Renal pelvis (tissue), 12 donors: ENCODE data around the gene OR5B21. TPM values are rescaled to one million over a fixed set of nuclear protein-coding genes. Genes with fewer than 3 reads are reported as not detected.
A peak's percentile ranks its signal among the peaks of the same experiment; 100 is the strongest.

Source experiments
- DNase-seq: peaks from one replicate; pipeline ENCODE4 v3.0.0-alpha.2; 2013
- long read RNA-seq, 16 experiments: transcript quantifications; one replicate each; lab custom pipeline, GENCODE V29; 2026
- polyA plus RNA-seq, 3 donors: library from polyadenylated mRNA; unstranded; fragments of 120-200 nt; gene quantifications; one replicate each; pipeline ENCODE4 v1.2.1, GENCODE V29; 2013; ENCODE audit not compliant: insufficient read length in 3 of 3

The OR5B21 gene
- not detected for polyA plus RNA-seq
- long read RNA-seq, donor 1, result 0 reads
- long read RNA-seq, donor 2, result 0 reads
- long read RNA-seq, donor 3, result 0 reads
- long read RNA-seq, donor 4, result 0 reads
- long read RNA-seq, donor 5, result 0 reads
- long read RNA-seq, donor 6, result 0 reads
- long read RNA-seq, donor 7, result 0 reads
- long read RNA-seq, donor 8, result 0 reads
- long read RNA-seq, donor 9, result 0 reads
- long read RNA-seq, donor 10, result 0 reads
- long read RNA-seq, donor 11, result 0 reads
- long read RNA-seq, donor 12, result 0 reads
- long read RNA-seq, donor 13, result 0 reads
- long read RNA-seq, donor 14, result 0 reads
- long read RNA-seq, donor 15, result 0 reads
- long read RNA-seq, donor 16, result 0 reads

GRCh38 chr11:58508005-58508404 lies at the start of gene OR5B21:
Gene OR5B21, minus strand, starts transcription at chr11:58508105. Its CDS starts 0 bp downstream, at chr11:58508105.
- no peak for DNase-seq

GRCh38 chr11:58549644-58550043 lies 41.7 kb upstream of the OR5B21 start:
- no peak for DNase-seq

GRCh38 chr11:58546841-58547240 lies 38.9 kb upstream of the OR5B21 start:
- DNase-seq, result no peak

GRCh38 chr11:58531865-58532341 lies 24.0 kb upstream of the OR5B21 start:
- DNase-seq, result no peak

GRCh38 chr11:58530236-58530635 lies 22.3 kb upstream of the OR5B21 start:
- no peak for DNase-seq

- DNase-seq, result no peak
Observed at GRCh38 chr11:58527429-58527828, 19.5 kb upstream of the OR5B21 start.

GRCh38 chr11:58526721-58527120 lies 18.8 kb upstream of the OR5B21 start:
- no peak for DNase-seq

GRCh38 chr11:58525037-58525614 lies 17.2 kb upstream of the OR5B21 start:
- no peak for DNase-seq

GRCh38 chr11:58524232-58525036 lies 16.5 kb upstream of the OR5B21 start:
- DNase-seq, result peak; percentile 76

GRCh38 chr11:58513747-58514367 lies 6.0 kb upstream of the OR5B21 start:
- peak; percentile 17 for DNase-seq

- DNase-seq, result no peak
Observed at GRCh38 chr11:58511636-58512035, 3.7 kb upstream of the OR5B21 start.

GRCh38 chr11:58509748-58510147 lies 1.8 kb upstream of the OR5B21 start:
- DNase-seq, result no peak

- no peak for DNase-seq
Observed at GRCh38 chr11:58508814-58509213, 909 bp upstream of the OR5B21 start.

GRCh38 chr11:58507355-58507754 lies 550 bp downstream of the OR5B21 start:
- no peak for DNase-seq

GRCh38 chr11:58506935-58507334 lies 970 bp downstream of the OR5B21 start:
- DNase-seq, result no peak

GRCh38 chr11:58505849-58506248 lies 2.1 kb downstream of the OR5B21 start:
- DNase-seq, result peak; percentile 8

GRCh38 chr11:58504232-58504631 lies 3.7 kb downstream of the OR5B21 start:
- no peak for DNase-seq

GRCh38 chr11:58503361-58503856 lies 4.5 kb downstream of the OR5B21 start:
- DNase-seq, result no peak

GRCh38 chr11:58502004-58502403 lies 5.9 kb downstream of the OR5B21 start:
- DNase-seq, result no peak

- no peak for DNase-seq
Observed at GRCh38 chr11:58498464-58498863, 9.4 kb downstream of the OR5B21 start.

GRCh38 chr11:58497951-58498350 lies 10.0 kb downstream of the OR5B21 start:
- no peak for DNase-seq

GRCh38 chr11:58495906-58496305 lies 12.0 kb downstream of the OR5B21 start:
- no peak for DNase-seq
